OCI-LY7 (cell line): Measurements from ENCODE around the gene ALOXE3. TPM values are rescaled to one million over a fixed set of nuclear protein-coding genes. Genes with fewer than 3 reads are reported as not detected.

Source experiments
- BruUV-seq: library from RNA; stranded (reverse); fragments of 400-500 nt; replicated peaks from 2 replicates; lab custom pipeline; 2021; lab: Mats Ljungman, UMichigan
- CTCF ChIA-PET: fragments of 300-600 bp; sonication (Branson Sonifier 250); formaldehyde crosslinking; loops from one replicate; lab custom pipeline; 2022; ENCODE audit warnings: antibody characterized with exemption; ENCODE audit not compliant: unreplicated experiment; lab: Charles Lee
- POLR2A ChIA-PET: fragments of 300-600 bp; sonication (Branson Sonifier 250); formaldehyde crosslinking; loops from one replicate; lab custom pipeline; 2022; ENCODE audit warnings: antibody characterized with exemption; lab: Charles Lee
- DNase-seq: peaks from one replicate; pipeline ENCODE4 v3.0.0-alpha.2; 2015; ENCODE audit warnings: low spot score
- H2AFZ ChIP-seq: fragments of 200-600 bp; sonication (generic), shearing (Covaris generic); 2 replicates; pipeline ENCODE4 v1.6.1; 2014; ENCODE audit warnings: mild to moderate bottlenecking, antibody characterized with exemption, low read length, moderate library complexity
- H3K27ac ChIP-seq: fragments of 200-600 bp; sonication (generic); 2 replicates; pipeline ENCODE4 v1.5.1; 2014; ENCODE audit warnings: mixed run types, low read depth, mild to moderate bottlenecking, moderate library complexity, low read length, inconsistent platforms; ENCODE audit not compliant: poor library complexity, severe bottlenecking
- H3K36me3 ChIP-seq: fragments of 200-600 bp; sonication (generic); 2 replicates; pipeline ENCODE4 v1.6.1; 2014; ENCODE audit warnings: mild to moderate bottlenecking, antibody characterized with exemption, low read length, moderate library complexity, mixed read lengths; ENCODE audit not compliant: insufficient read depth
- H3K4me1 ChIP-seq: fragments of 200-600 bp; sonication (generic); 2 replicates; pipeline ENCODE4 v1.5.1; 2014; ENCODE audit warnings: mild to moderate bottlenecking, low read length; ENCODE audit not compliant: insufficient read depth, poor library complexity, severe bottlenecking
- H3K4me2 ChIP-seq: fragments of 200-600 bp; sonication (generic); 2 replicates; pipeline ENCODE4 v1.6.1; 2014; ENCODE audit warnings: mild to moderate bottlenecking, low read length
- H3K4me3 ChIP-seq: fragments of 200-600 bp; sonication (generic); 2 replicates; pipeline ENCODE4 v1.5.1; 2014; ENCODE audit warnings: mild to moderate bottlenecking, low read depth, low read length; ENCODE audit not compliant: poor library complexity, severe bottlenecking
- H3K79me2 ChIP-seq: fragments of 200-600 bp; sonication (generic); 2 replicates; pipeline ENCODE4 v1.6.1; 2016; ENCODE audit warnings: low read depth, mild to moderate bottlenecking, low read length, moderate library complexity, mixed read lengths; ENCODE audit not compliant: insufficient read depth
- H3K9me2 ChIP-seq: fragments of 200-600 bp; sonication (generic); 2 replicates; pipeline ENCODE4 v1.6.1; 2016; ENCODE audit warnings: mild to moderate bottlenecking, low read length, mixed read lengths; ENCODE audit not compliant: insufficient read depth
- H3K9me3 ChIP-seq: fragments of 200-600 bp; sonication (generic); 2 replicates; pipeline ENCODE4 v1.6.1; 2014; ENCODE audit warnings: mild to moderate bottlenecking, mixed run types, low read length, mixed read lengths
- H4K20me1 ChIP-seq: fragments of 200-600 bp; sonication (generic); 2 replicates; pipeline ENCODE4 v1.6.1; 2014; ENCODE audit warnings: mild to moderate bottlenecking, antibody characterized with exemption, low read length, moderate library complexity, mixed read lengths; ENCODE audit not compliant: insufficient read depth
- EZH2phosphoT487 ChIP-seq: fragments of 200-600 bp; sonication (generic); IDR thresholded peaks from 2 replicates; pipeline ENCODE4 v1.6.1; 2018; ENCODE audit warnings: low read depth, borderline replicate concordance, mild to moderate bottlenecking, mixed run types, antibody characterized with exemption, low read length, moderate library complexity, mixed read lengths
- intact Hi-C: fragments of 100-400 bp; cut with micrococcal nuclease; formaldehyde crosslinking; loops from one replicate; pipeline ENCODE4 v1.10.0; 2022; ENCODE audit not compliant: unreplicated experiment
- total RNA-seq, 2 experiments: library from RNA; depleted of rRNA in 1 of 2; stranded (reverse); fragments of >200 nt in 1 of 2; shearing (Covaris generic) in 1 of 2; gene quantifications; 2 replicates each; pipeline ENCODE4 v1.2.3, GENCODE V29; 2014 to 2022
- TF ChIP-seq, protein P1 (sequence below): fragments of 200-600 bp; sonication (generic); conservative IDR thresholded peaks from 2 replicates; pipeline ENCODE4 v1.5.1; 2014; ENCODE audit warnings: mild to moderate bottlenecking, antibody characterized with exemption, low read length, moderate library complexity, mixed read lengths

Gene ALOXE3
- total RNA-seq, 2 experiments from 2014 or later, result 0.10 TPM; not detected in 1

- H2AFZ ChIP-seq, result no peak overlapping the region
- H3K4me2 ChIP-seq, result peak overlapping the region; percentile 95
- intact Hi-C loops, result loop anchor here (1.0 to 10.0 kb wide), 2 partner anchors 11 to 316 kb away; partner anchors contain the start of gene KDM6B
- TF ChIP-seq EZH2phosphoT487, result no peak
- TF ChIP-seq, protein P1, sequence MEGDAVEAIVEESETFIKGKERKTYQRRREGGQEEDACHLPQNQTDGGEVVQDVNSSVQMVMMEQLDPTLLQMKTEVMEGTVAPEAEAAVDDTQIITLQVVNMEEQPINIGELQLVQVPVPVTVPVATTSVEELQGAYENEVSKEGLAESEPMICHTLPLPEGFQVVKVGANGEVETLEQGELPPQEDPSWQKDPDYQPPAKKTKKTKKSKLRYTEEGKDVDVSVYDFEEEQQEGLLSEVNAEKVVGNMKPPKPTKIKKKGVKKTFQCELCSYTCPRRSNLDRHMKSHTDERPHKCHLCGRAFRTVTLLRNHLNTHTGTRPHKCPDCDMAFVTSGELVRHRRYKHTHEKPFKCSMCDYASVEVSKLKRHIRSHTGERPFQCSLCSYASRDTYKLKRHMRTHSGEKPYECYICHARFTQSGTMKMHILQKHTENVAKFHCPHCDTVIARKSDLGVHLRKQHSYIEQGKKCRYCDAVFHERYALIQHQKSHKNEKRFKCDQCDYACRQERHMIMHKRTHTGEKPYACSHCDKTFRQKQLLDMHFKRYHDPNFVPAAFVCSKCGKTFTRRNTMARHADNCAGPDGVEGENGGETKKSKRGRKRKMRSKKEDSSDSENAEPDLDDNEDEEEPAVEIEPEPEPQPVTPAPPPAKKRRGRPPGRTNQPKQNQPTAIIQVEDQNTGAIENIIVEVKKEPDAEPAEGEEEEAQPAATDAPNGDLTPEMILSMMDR, result no peak
- no peaks in the 10 kb centered on the region; the same call in 1 of the 2 replicates for H4K20me1 ChIP-seq
- peaks cover 41% of the 10 kb centered on the region for H3K4me1 ChIP-seq
- no peaks in the 10 kb centered on the region for H3K9me3 ChIP-seq
- DNase-seq, result no peak
- ChIA-PET CTCF (no interaction called here), POLR2A (interaction anchor here (0.6 to 1.1 kb wide), 5 partner anchors 10 to 145 kb away, joined by 3 to 4 read pairs (median 3); partner anchors contain the start of gene SLC25A35)
- peaks cover 12% of the 10 kb centered on the region; the same call in 1 of the 2 replicates for H3K79me2 ChIP-seq
- H3K9me2 ChIP-seq, result no peaks in the 10 kb centered on the region
- peaks cover 47% of the 10 kb centered on the region for H3K36me3 ChIP-seq
- peak overlapping the region; percentile 82 for H3K4me3 ChIP-seq
- BruUV-seq, result no TSS peak
- H3K27ac ChIP-seq, result peak overlapping the region; percentile 62
Observed at GRCh38 chr17:8150194-8151119, 32.1 kb upstream of the ALOXE3 start.

- Histone ChIP-seq H3K36me3 (peaks cover 55% of the 10 kb centered on the region), H3K4me1 (peaks cover 33% of the 10 kb centered on the region), H4K20me1 (no peaks in the 10 kb centered on the region; the same call in 1 of the 2 replicates), H3K9me3 (no peaks in the 10 kb centered on the region), H3K4me2 (no peak overlapping the region), H2AFZ (no peak overlapping the region), H3K4me3 (no peak overlapping the region), H3K79me2 (peaks cover 12% of the 10 kb centered on the region; the same call in 1 of the 2 replicates), H3K27ac (no peak overlapping the region), H3K9me2 (no peaks in the 10 kb centered on the region)
- no TSS peak for BruUV-seq
- TF ChIP-seq, protein P1, result no peak
- no peak for TF ChIP-seq EZH2phosphoT487
- intact Hi-C loops, result loop anchor here (10.0 kb wide), 1 partner anchor 315 kb away; the partner anchor contains the start of gene KDM6B
- no peak for DNase-seq
- CTCF ChIA-PET, result no interaction called here
- POLR2A ChIA-PET, result no interaction called here
Observed at GRCh38 chr17:8149419-8150193, 31.3 kb upstream of the ALOXE3 start.
